Non-pigmented ciliary epithelial cell (primary cell): ENCODE data around the gene SAMD4A.
"Not testable (repeated sequence)": the region's sequence is repeated elsewhere in the genome, so short reads cannot be mapped to it uniquely, and the experiment has no call there.

Experiments
- DNase-seq: peaks from one replicate; pipeline ENCODE4 v3.0.0-alpha.2; 2010; ENCODE audit warnings: low read depth

The SAMD4A gene

GRCh38 chr14:54597795-54598443 is 31.0 kb downstream of the SAMD4A start:
- DNase-seq, result no peak

GRCh38 chr14:54599966-54600716 is 33.2 kb downstream of the SAMD4A start:
- no peak for DNase-seq

- peak; percentile 81 for DNase-seq
Measured at GRCh38 chr14:54600717-54601109, 33.8 kb downstream of the SAMD4A start.

GRCh38 chr14:54603362-54603761 is 36.4 kb downstream of the SAMD4A start:
- no peak for DNase-seq

- no peak for DNase-seq
Measured at GRCh38 chr14:54606178-54606577, 39.2 kb downstream of the SAMD4A start.

- no peak for DNase-seq
Measured at GRCh38 chr14:54606631-54607133, 39.8 kb downstream of the SAMD4A start.

GRCh38 chr14:54609576-54609975 is 42.6 kb downstream of the SAMD4A start:
- DNase-seq, result no peak

GRCh38 chr14:54610051-54610977 is 43.4 kb downstream of the SAMD4A start:
- DNase-seq, result no peak

- no peak for DNase-seq
Measured at GRCh38 chr14:54614296-54614695, 47.4 kb downstream of the SAMD4A start.

- DNase-seq, result no peak
Measured at GRCh38 chr14:54617467-54617866, 50.5 kb downstream of the SAMD4A start.

- no peak for DNase-seq
Measured at GRCh38 chr14:54621686-54622085, 54.8 kb downstream of the SAMD4A start.

- DNase-seq, result no peak
Measured at GRCh38 chr14:54622192-54622958, 55.4 kb downstream of the SAMD4A start.

GRCh38 chr14:54623279-54624004 is 56.5 kb downstream of the SAMD4A start:
- DNase-seq, result no peak

GRCh38 chr14:54624005-54624358 is 57.1 kb downstream of the SAMD4A start:
- DNase-seq, result not testable (repeated sequence)

- no peak for DNase-seq
Measured at GRCh38 chr14:54625112-54625511, 58.2 kb downstream of the SAMD4A start.

GRCh38 chr14:54627219-54627539 is 60.3 kb downstream of the SAMD4A start:
- no peak for DNase-seq

GRCh38 chr14:54627540-54628363 is 60.8 kb downstream of the SAMD4A start:
- no peak for DNase-seq

GRCh38 chr14:54629183-54629582 is 62.3 kb downstream of the SAMD4A start:
- DNase-seq, result no peak

GRCh38 chr14:54629635-54630360 is 62.9 kb downstream of the SAMD4A start:
- DNase-seq, result no peak

- no peak for DNase-seq
Measured at GRCh38 chr14:54631016-54631415, 64.1 kb downstream of the SAMD4A start.
